ENCODE results near the gene ZNF280A. TPM values are rescaled to one million over a fixed set of nuclear protein-coding genes. Genes with fewer than 3 reads are reported as not detected.
A peak's percentile ranks its signal among the peaks of the same experiment; 100 is the strongest.
"Not testable (repeated sequence)": the region's sequence is repeated elsewhere in the genome, so short reads cannot be mapped to it uniquely, and the experiment has no call there.

The ZNF280A gene
- total and polyA plus RNA-seq, 12 donors: 0.06 to 5.5 (median 1.6) TPM

DNA sequence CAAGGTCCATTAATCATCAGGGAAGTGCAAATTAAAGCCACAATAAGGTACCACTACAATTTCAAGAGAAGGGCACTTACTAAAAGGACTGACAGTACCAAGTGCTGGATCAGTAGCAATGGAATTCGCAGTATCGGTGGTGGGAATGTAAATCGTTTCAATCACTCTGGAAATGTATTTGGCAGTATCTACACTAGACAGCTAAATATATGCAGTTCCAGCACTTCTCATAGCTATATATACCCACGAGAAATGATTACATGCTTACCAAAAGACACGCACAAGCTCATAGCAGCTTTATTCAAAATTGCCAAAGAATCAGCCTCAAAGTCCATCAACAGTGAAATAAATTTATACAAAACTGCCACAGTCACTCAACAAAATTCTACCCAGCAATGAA lies 7.1 kb downstream of the ZNF280A start:
- DNase-seq: no peak
- intact Hi-C loops (cut with DNase I): no loop called here
- Histone ChIP-seq H3K4me1 (replicated peaks in 1 of 2) (no peaks in the 10 kb centered on the region), H3K36me3 (replicated peaks in 1 of 2) (no peaks in the 10 kb centered on the region), H3K4me3 (no peak overlapping the region), H3K27ac (no peak overlapping the region), H3K9me3 (replicated peaks in 1 of 3) (no peaks in the 10 kb centered on the region), H3K27me3 (no peaks in the 10 kb centered on the region)
- no peak for TF ChIP-seq POLR2A (IDR thresholded peaks at IDR 0.05)
- TF ChIP-seq, protein P1, sequence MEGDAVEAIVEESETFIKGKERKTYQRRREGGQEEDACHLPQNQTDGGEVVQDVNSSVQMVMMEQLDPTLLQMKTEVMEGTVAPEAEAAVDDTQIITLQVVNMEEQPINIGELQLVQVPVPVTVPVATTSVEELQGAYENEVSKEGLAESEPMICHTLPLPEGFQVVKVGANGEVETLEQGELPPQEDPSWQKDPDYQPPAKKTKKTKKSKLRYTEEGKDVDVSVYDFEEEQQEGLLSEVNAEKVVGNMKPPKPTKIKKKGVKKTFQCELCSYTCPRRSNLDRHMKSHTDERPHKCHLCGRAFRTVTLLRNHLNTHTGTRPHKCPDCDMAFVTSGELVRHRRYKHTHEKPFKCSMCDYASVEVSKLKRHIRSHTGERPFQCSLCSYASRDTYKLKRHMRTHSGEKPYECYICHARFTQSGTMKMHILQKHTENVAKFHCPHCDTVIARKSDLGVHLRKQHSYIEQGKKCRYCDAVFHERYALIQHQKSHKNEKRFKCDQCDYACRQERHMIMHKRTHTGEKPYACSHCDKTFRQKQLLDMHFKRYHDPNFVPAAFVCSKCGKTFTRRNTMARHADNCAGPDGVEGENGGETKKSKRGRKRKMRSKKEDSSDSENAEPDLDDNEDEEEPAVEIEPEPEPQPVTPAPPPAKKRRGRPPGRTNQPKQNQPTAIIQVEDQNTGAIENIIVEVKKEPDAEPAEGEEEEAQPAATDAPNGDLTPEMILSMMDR (IDR thresholded peaks at IDR 0.05): no peak
- WGBS, 4 donors: 83 to 89% (median 85%) methylated on average over 5 of the region's 5 CpGs

DNA sequence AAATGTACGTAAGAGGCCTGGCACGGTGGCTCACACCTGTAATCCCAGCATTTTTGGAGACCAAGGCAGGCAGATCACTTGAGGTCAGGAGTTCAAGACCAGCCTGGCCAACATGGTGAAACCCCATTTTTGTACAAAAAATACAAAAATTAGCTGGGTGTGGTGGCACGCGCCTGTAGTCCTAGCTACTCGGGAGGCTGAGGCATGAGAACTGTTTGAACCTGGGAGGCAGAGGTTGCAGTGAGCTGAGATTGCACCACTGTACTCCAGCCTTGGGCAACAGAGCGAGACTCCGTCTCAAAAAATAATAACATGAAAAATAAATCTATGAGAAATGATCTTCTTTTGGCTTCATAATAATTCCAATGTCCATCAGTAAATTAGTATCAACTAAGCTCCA lies 9.2 kb downstream of the ZNF280A start:
- H3K4me1 ChIP-seq (replicated peaks in 1 of 2); H3K27me3 ChIP-seq; H3K27ac ChIP-seq; H3K9me3 ChIP-seq (replicated peaks in 1 of 3); H3K36me3 ChIP-seq (replicated peaks in 1 of 2); intact Hi-C loops (cut with DNase I); DNase-seq; H3K4me3 ChIP-seq: not testable (repeated sequence)
- WGBS, 4 donors: 92 to 98% (median 95%) methylated on average over 7 of the region's 7 CpGs

DNA sequence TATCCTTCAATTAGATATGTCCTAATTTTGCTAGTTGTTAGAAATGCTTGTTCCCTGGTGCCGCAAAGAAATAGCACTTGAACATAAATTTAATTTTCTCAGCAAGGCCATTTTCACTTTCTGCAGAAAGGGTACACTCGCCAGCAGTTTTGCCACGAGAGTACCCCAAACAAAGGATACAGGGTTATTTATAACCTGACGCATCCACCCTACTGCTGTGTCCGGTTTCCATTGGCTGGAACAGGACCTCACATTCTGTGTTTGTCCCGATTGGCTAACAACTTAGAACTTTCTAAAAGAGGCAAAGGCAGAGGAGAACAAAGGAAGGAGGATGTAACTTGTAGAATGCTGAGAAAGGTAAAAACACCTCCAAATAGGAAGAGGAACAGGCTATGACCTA lies 10.2 kb downstream of the ZNF280A start:
- WGBS, 4 donors: 94 to 100% (median 95%) methylated on average over 6 of the region's 6 CpGs
- DNase-seq; H3K4me3 ChIP-seq; H3K27ac ChIP-seq; H3K4me1 ChIP-seq (replicated peaks in 1 of 2); intact Hi-C loops (cut with DNase I); H3K36me3 ChIP-seq (replicated peaks in 1 of 2); H3K27me3 ChIP-seq; H3K9me3 ChIP-seq (replicated peaks in 1 of 3): not testable (repeated sequence)

DNA sequence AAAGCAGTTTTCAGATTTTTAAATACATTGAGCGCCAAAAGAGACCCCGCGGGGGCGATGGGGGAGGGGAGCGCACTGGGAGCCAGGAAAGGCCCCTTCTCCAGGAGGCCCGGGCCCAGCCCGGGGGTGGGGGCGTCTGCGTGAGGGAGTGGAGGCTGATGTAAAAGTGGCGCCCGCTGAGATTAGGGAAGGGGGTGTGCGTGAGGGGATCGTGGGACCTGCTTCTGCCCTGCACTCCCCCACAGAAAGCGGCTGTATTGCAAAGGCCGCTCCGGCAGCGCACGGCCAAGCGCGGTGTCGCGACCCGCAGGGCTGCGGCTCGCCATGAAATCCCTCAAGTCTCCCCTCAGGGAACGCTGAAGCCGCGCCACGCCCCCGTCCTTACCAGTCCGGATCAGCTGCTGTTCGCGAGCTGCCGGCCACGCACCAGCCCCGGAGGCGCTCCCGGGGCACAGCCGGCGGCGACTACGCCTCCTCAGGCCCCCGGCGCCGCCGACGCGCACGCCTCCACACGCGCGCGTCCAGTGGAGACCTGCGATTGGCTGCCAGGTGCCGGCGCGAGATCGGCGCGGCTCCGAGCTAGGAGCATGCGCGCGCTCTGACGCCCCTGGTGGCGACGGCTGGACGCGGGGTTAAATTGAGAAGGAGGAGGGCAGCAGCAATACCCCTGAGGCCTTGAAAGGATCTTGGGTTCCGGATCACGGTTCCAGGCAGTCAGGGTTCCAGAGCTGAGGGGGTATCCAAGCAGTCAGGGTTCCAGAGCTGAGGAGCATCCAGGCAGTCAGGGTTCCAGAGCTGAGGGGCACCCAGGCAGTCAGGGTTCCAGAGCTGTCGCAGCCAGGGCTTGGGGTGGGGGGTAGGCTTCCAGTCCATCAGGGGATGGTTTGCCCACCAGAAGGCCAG lies 11.5 kb downstream of the ZNF280A start, which contains the start of gene ZNF280B:
Gene ZNF280B, minus strand, starts transcription at position 469 of the 903 bp plus-strand sequence. CDS start 19,344 bp downstream, outside the sequence.
- H3K4me3 ChIP-seq: peak within 1 kb of the TSS in 3 of 4 donors; percentile 7 to 69 (median 65)
- H3K9me3 ChIP-seq (replicated peaks in 1 of 3): no peaks in the 10 kb centered on the region
- TF ChIP-seq, protein P1 (IDR thresholded peaks at IDR 0.05): peak; percentile 35 to 70 (median 54)
- peak; percentile 29 to 72 for TF ChIP-seq POLR2A (IDR thresholded peaks at IDR 0.05)
- DNase-seq: peak; percentile 71 to 88 (median 81)
- no peaks in the 10 kb centered on the region for H3K27me3 ChIP-seq
- H3K4me1 ChIP-seq (replicated peaks in 1 of 2): no peaks in the 10 kb centered on the region
- intact Hi-C loops (cut with DNase I): no loop called here
- H3K27ac ChIP-seq: peak within 1 kb of the TSS in 2 of 5 donors; percentile 17 to 54
- H3K36me3 ChIP-seq (replicated peaks in 1 of 2): no peaks in the 10 kb centered on the region
- WGBS, 4 donors: 3% methylated on average over 19 to 72 of the region's 72 CpGs

GRCh38 chr22:22507743-22508273 lies 12.3 kb downstream of the ZNF280A start:
- no peak for TF ChIP-seq POLR2A (IDR thresholded peaks at IDR 0.05)
- TF ChIP-seq, protein P1 (IDR thresholded peaks at IDR 0.05): no peak
- Histone ChIP-seq H3K4me3 (peak overlapping the region in 3 of 4 donors; percentile 7 to 69 (median 65)), H3K4me1 (replicated peaks in 1 of 2) (no peaks in the 10 kb centered on the region), H3K9me3 (replicated peaks in 1 of 3) (no peaks in the 10 kb centered on the region), H3K36me3 (replicated peaks in 1 of 2) (no peaks in the 10 kb centered on the region), H3K27me3 (no peaks in the 10 kb centered on the region), H3K27ac (peak overlapping the region in 2 of 5 donors; percentile 17 to 24)
- intact Hi-C loops (cut with DNase I): no loop called here
- WGBS, 4 donors: 21 to 26% (median 23%) methylated on average over 9 to 13 of the region's 13 CpGs
- peak in 1 of 7 donors; percentile 1 for DNase-seq

All from adrenal gland (tissue), 12 donors.